BJ (cell line): ENCODE results near the gene RNF13. TPM values are rescaled to one million over a fixed set of nuclear protein-coding genes. Genes with fewer than 3 reads are reported as not detected.

Source experiments
- CTCF ChIA-PET: fragments of 350-600 bp; formaldehyde crosslinking; extraction: SDS; loops from one replicate; lab custom pipeline; 2021; ENCODE audit warnings: antibody characterized with exemption, inconsistent platforms; lab: Yijun Ruan, JAX
- POLR2A ChIA-PET: fragments of 300-600 bp; sonication (Branson Sonifier 250); formaldehyde crosslinking; extraction: SDS; loops from one replicate; lab custom pipeline; 2021; ENCODE audit warnings: antibody characterized with exemption; lab: Charles Lee
- DNase-seq: peaks from one replicate; pipeline ENCODE4 v3.0.0-alpha.2; 2011; ENCODE audit warnings: low read depth
- H3K27me3 ChIP-seq: 2 replicates; pipeline ENCODE4 v1.6.0; 2011; ENCODE audit warnings: low read length; ENCODE audit not compliant: control insufficient read depth, insufficient read depth
- H3K36me3 ChIP-seq: 2 replicates; pipeline ENCODE4 v1.5.1; 2011; ENCODE audit warnings: low read length; ENCODE audit not compliant: control insufficient read depth, insufficient read depth
- H3K4me3 ChIP-seq: 2 replicates; pipeline ENCODE4 v1.5.1; 2011; ENCODE audit warnings: low read depth, mild to moderate bottlenecking, control low read depth, low read length
- CTCF ChIP-seq: IDR thresholded peaks from 2 replicates; pipeline ENCODE4 v1.5.1; 2011; ENCODE audit warnings: low read depth, mild to moderate bottlenecking, control low read depth, inconsistent platforms, low read length, moderate library complexity; ENCODE audit not compliant: insufficient read depth
- polyA plus RNA-seq: library from polyadenylated mRNA; depleted of rRNA; stranded (reverse); fragments of >200 nt; gene quantifications from 2 replicates; pipeline ENCODE4 v1.2.3, GENCODE V29; 2011

RNF13 gene
- polyA plus RNA-seq, 1 experiment = 30.7 TPM

DNA sequence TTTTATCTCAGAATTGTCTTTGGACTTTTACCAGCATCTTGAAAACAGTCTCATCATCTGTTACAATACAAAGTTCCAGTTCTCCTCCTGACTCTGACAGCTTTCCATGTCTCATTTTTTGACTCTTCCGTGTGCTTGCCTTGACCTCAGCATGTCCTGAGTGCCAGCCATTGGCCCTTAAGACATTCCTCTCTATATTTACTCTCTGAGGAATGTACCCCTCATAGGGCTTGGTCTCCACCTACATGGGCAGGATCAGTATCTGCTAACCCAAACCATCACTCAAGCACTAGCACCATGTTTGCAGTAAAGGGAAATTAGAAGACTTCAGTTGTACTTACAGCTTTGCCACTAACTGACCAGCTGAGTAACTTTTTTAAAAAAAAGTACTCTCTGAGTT lies 36.8 kb upstream of the RNF13 start:
- TF ChIP-seq CTCF = no peak
- ChIA-PET CTCF (interaction anchor here (1.1 to 4.6 kb wide), 4 partner anchors 10 to 59 kb away, joined by 3 to 25 read pairs (median 14); no protein-coding TSS in a partner anchor), POLR2A (interaction anchor here (0.6 kb wide), 1 partner anchor 195 kb away, joined by 3 read pairs; no protein-coding TSS in a partner anchor)
- DNase-seq = no peak
- Histone ChIP-seq H3K36me3 (no peaks in the 10 kb centered on the region), H3K27me3 (no peaks in the 10 kb centered on the region), H3K4me3 (no peak overlapping the region)

DNA sequence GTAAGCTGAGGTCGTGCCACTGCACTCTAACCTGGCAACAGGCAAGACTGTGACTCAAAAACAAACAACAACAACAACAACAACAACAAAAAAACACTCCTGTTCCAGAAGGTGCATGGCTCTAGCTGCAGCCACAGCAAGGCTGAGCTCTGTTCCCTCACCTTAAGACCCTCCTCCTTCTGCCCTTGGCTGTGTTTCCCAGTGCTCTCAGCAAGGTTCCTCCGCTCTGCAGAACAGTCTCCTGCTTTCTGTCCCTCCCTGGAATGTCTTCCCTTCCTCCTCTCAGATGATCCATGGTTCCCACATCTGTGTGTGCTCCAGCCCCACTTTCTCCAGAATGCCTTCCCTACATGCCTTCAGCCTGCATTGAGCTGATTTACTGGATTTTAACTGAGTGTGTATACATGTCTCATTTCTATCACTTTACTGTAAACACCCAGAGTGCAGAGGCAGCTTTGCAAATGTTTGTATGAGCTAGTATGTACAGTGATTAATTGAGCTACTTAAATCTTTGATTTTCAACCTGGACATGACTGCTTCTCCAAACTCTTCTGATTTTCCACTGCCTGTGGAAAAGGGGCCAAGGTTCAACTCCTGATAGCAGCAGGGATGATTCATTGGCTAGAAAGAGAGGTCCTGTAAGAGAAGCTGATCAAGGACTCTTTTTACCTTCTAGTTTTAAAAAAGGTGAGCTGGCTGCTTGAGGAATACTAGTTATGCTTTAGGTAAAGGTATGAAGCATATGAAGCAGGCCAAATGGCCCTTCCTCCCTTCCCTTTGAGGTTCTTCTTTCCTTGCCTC lies 35.4 kb upstream of the RNF13 start:
- CTCF ChIA-PET = interaction anchor here (0.7 to 4.6 kb wide), 3 partner anchors 11 to 31 kb away, joined by 3 to 25 read pairs (median 24); no protein-coding TSS in a partner anchor
- TF ChIP-seq CTCF = no peak
- Histone ChIP-seq H3K27me3 (no peaks in the 10 kb centered on the region), H3K36me3 (no peaks in the 10 kb centered on the region), H3K4me3 (no peak overlapping the region)
- no peak for DNase-seq
- POLR2A ChIA-PET = no interaction called here

DNA sequence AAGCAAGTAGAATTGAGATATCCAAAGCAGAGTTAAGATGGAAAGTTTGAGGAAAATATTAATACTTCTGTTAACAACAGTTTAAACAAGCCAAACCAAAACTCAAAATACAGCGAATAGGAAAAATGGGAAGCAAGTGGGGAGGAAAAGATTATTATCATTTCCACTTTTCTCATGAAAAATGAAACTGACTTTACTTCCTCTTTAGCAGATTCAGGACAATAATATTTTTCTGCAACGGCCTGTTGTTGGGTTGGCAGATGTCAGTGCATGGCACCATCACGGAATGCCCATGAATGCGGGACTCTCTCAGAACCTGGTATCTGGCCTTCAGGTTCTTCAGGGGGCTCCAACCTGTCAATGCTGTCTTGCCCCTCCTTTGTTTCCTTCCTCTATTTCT lies 31.8 kb upstream of the RNF13 start:
- POLR2A ChIA-PET = no interaction called here
- H3K27me3 ChIP-seq = no peaks in the 10 kb centered on the region
- CTCF ChIA-PET = interaction anchor here (3.8 kb wide), 1 partner anchor 9 kb away, joined by 49 read pairs; no protein-coding TSS in a partner anchor
- H3K4me3 ChIP-seq = no peak overlapping the region
- no peaks in the 10 kb centered on the region for H3K36me3 ChIP-seq
- DNase-seq = no peak
- no peak for TF ChIP-seq CTCF

GRCh38 chr3:149781741-149782140 lies 31.3 kb upstream of the RNF13 start:
- H3K27me3 ChIP-seq = no peaks in the 10 kb centered on the region
- no peaks in the 10 kb centered on the region for H3K36me3 ChIP-seq
- TF ChIP-seq CTCF = no peak
- CTCF ChIA-PET = interaction anchor here (0.9 to 3.8 kb wide), 4 partner anchors 10 to 27 kb away, joined by 4 to 49 read pairs (median 12); no protein-coding TSS in a partner anchor
- DNase-seq = no peak
- H3K4me3 ChIP-seq = no peak overlapping the region
- POLR2A ChIA-PET = no interaction called here

DNA sequence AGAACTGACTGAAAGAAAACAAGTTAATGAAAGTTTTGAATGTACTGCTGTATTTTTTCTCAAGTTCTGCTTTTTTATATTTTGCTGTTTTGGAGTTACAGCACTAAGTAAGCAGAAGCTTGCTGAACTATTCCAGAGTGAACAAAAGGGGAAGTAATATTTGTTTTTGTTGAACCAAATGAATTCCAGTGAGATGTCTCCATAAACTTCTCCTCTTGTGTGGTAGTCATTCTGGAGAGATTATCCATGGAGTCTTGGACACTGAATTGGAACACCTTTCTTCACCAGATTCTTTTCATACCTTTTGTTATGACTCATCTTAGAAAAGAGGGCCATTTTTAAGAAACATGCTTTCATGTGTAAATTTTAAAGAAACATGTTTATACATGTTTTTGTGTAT lies 29.4 kb upstream of the RNF13 start:
- ChIA-PET POLR2A (no interaction called here), CTCF (interaction anchor here (0.9 to 3.8 kb wide), 2 partner anchors 12 to 24 kb away, joined by 3 to 49 read pairs; no protein-coding TSS in a partner anchor)
- DNase-seq = no peak
- H3K4me3 ChIP-seq = no peak overlapping the region
- TF ChIP-seq CTCF = no peak
- no peaks in the 10 kb centered on the region for H3K36me3 ChIP-seq
- H3K27me3 ChIP-seq = no peaks in the 10 kb centered on the region
